ENCODE results near the gene KRT78.

The KRT78 gene

DNA sequence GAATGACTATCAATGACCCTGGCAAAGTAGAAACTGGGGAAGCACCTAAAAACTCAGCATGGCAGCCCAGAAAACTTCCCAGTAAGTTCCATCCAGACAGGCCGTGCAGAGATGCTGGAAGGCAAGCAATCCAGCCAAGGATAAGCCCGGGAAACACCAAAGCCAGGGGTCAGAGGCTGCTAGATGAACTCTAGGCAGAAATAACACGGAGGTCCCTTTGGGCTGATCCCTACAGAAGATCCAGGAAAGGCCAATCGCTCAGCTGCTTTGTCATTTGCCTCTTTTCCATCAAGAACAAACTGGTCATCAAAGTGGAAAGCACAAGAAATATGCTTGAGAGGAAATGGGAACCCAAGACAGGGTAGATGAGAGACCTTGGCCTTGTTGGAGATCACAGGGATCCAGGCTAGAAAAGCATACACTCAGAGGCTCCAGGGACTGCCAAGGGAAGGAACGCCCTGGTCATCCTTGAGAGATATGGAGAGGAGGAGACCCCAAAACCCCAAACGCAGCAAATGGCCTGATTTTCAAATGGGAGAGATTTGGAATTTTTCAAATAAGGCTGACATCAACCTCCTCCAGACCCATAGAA, 21.2 kb downstream of the KRT78 start:
- TF ChIP-seq FOXP2 (optimal IDR thresholded peaks at IDR 0.05; ENCODE audit: control extremely low read depth, extremely low read length, insufficient read depth) (no peak), EZH2 (IDR thresholded peaks at IDR 0.05) (no peak), POLR2AphosphoS5 (IDR thresholded peaks at IDR 0.05; ENCODE audit: borderline replicate concordance, low read depth, low read length) (no peak)
- Histone ChIP-seq H3K36me3 (ENCODE audit: insufficient read depth, low read length) (no peaks in the 10 kb centered on the region), H3K27ac (no peak overlapping the region), H3K4me3 (no peak overlapping the region), H3K9me3 (ENCODE audit: low read depth, low read length) (no peaks in the 10 kb centered on the region), H3K9ac (ENCODE audit: insufficient read length) (no peak overlapping the region)
- no peak for DNase-seq (ENCODE audit: low read depth, low spot score)

DNA sequence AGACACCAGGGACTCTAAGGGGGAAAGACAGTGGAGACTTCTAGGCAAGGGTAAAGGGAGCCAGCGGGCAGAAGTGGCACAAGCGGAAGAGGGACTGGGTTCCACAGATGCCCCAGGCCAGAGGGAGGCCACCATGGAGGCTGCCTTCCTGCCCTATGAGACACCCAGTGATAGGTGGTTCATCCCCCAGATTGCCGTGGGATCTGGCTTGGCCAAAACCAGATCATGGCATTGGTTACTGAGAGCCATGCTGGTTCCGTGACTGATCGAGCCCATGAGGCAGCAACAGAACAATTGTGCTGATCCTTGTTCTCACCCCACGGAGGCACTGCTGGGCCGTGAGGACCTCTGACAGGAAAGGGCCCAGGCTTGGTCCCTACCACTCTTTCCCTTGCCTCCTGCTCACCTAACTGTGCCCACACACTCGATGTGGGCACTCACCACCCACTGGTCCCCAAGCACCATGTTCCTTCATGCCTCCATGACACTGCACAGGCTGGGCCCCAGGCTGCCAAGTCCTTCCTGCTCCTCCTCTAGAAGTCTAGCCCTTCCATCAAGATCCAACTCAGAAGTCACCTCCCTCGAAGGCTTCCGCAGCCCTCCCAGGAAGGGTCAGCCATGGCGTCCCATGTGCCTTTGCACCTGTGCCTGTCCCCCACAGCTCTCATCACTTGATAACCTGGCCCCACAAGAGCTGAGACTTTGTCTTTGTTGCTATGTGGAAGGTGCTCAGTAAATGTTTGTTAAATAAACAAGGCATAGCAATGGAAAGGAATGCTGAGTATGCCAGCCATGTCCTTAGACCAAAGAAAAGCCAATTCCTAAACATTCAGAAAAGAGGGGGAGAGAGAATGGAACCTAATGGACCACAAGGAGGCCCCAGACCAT, 21.9 kb downstream of the KRT78 start:
- Histone ChIP-seq H3K9me3 (ENCODE audit: low read depth, low read length) (no peaks in the 10 kb centered on the region), H3K27ac (no peak overlapping the region), H3K4me3 (no peak overlapping the region), H3K9ac (ENCODE audit: insufficient read length) (no peak overlapping the region), H3K36me3 (ENCODE audit: insufficient read depth, low read length) (no peaks in the 10 kb centered on the region)
- DNase-seq (ENCODE audit: low read depth, low spot score) = no peak
- TF ChIP-seq FOXP2 (optimal IDR thresholded peaks at IDR 0.05; ENCODE audit: control extremely low read depth, extremely low read length, insufficient read depth) = no peak

DNA sequence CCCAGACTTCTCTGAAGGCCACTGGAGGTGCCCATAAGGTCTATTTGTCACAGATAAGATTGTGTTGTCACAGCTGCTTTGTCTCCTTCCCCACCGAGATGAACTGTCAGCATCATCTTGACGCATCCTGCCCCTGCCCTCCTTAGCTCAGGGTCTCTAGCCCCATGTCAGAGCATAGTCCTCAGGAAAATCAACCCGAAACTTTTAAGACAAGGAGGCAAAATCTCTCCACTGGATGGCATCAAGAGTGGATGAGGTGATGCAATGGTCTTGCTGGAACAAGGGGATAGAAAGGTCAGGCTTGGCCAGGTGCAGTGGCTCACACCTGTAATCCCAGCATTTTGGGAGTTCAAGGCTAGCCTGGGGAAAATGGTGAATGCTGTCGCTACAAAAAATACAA, 22.8 kb downstream of the KRT78 start:
- Histone ChIP-seq H3K9ac (ENCODE audit: insufficient read length) (no peak overlapping the region), H3K36me3 (ENCODE audit: insufficient read depth, low read length) (no peaks in the 10 kb centered on the region), H3K4me3 (no peak overlapping the region), H3K9me3 (ENCODE audit: low read depth, low read length) (no peaks in the 10 kb centered on the region), H3K27ac (no peak overlapping the region)
- TF ChIP-seq FOXP2 (optimal IDR thresholded peaks at IDR 0.05; ENCODE audit: control extremely low read depth, extremely low read length, insufficient read depth) (no peak), EZH2 (IDR thresholded peaks at IDR 0.05) (no peak), POLR2AphosphoS5 (IDR thresholded peaks at IDR 0.05; ENCODE audit: borderline replicate concordance, low read depth, low read length) (no peak)
- DNase-seq (ENCODE audit: low read depth, low spot score) = no peak

- Histone ChIP-seq H3K36me3 (ENCODE audit: insufficient read depth, low read length) (no peaks in the 10 kb centered on the region), H3K9me3 (ENCODE audit: low read depth, low read length) (no peaks in the 10 kb centered on the region), H3K9ac (ENCODE audit: insufficient read length) (no peak overlapping the region), H3K4me3 (no peak overlapping the region), H3K27ac (no peak overlapping the region)
- TF ChIP-seq POLR2AphosphoS5 (IDR thresholded peaks at IDR 0.05; ENCODE audit: borderline replicate concordance, low read depth, low read length) = no peak
- TF ChIP-seq EZH2 (IDR thresholded peaks at IDR 0.05) = no peak
- TF ChIP-seq FOXP2 (optimal IDR thresholded peaks at IDR 0.05; ENCODE audit: control extremely low read depth, extremely low read length, insufficient read depth) = no peak
- DNase-seq (ENCODE audit: low read depth, low spot score) = no peak
Measured at GRCh38 chr12:52824741-52825410, 23.9 kb downstream of the KRT78 start.

DNA sequence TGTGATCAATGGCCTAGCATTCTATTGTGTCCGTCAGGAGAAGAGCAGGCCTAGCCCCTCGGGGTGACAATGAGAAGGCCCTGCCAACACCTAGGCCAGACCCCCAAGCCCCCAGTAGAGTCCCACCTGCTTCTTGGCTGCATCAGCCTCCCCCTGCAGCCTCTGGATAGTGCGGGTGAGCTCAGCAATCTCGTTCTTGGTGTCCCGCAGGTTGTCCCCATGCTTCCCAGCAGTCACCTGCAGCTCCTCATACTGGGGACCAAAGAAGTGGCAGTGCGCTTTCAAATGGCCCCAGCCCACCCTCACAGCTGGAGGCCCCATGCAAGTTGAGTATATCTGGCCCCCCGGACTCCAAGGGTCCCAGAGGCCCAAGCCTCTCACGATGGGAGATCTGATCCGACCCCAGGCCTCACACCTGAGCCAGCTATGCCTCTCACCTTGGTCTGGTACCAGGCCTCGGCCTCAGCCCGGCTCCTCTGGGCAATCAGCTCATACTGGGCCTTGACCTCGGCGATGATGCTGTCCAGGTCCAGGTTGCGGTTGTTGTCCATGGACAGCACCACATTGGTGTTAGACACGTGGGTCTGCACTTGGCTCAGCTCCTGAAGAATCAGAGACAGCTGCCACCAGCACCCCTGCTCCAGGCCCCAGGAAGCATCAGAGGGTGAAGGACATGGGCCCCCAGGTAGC, 24.9 kb downstream of the KRT78 start:
- H3K36me3 ChIP-seq (ENCODE audit: insufficient read depth, low read length) = no peaks in the 10 kb centered on the region
- no peak for TF ChIP-seq EZH2 (IDR thresholded peaks at IDR 0.05)
- no peak for TF ChIP-seq POLR2AphosphoS5 (IDR thresholded peaks at IDR 0.05; ENCODE audit: borderline replicate concordance, low read depth, low read length)
- TF ChIP-seq FOXP2 (optimal IDR thresholded peaks at IDR 0.05; ENCODE audit: control extremely low read depth, extremely low read length, insufficient read depth) = no peak
- H3K9ac ChIP-seq (ENCODE audit: insufficient read length) = no peak overlapping the region
- no peaks in the 10 kb centered on the region for H3K9me3 ChIP-seq (ENCODE audit: low read depth, low read length)
- H3K4me3 ChIP-seq = no peak overlapping the region
- DNase-seq (ENCODE audit: low read depth, low spot score) = no peak
- no peak overlapping the region for H3K27ac ChIP-seq

DNA sequence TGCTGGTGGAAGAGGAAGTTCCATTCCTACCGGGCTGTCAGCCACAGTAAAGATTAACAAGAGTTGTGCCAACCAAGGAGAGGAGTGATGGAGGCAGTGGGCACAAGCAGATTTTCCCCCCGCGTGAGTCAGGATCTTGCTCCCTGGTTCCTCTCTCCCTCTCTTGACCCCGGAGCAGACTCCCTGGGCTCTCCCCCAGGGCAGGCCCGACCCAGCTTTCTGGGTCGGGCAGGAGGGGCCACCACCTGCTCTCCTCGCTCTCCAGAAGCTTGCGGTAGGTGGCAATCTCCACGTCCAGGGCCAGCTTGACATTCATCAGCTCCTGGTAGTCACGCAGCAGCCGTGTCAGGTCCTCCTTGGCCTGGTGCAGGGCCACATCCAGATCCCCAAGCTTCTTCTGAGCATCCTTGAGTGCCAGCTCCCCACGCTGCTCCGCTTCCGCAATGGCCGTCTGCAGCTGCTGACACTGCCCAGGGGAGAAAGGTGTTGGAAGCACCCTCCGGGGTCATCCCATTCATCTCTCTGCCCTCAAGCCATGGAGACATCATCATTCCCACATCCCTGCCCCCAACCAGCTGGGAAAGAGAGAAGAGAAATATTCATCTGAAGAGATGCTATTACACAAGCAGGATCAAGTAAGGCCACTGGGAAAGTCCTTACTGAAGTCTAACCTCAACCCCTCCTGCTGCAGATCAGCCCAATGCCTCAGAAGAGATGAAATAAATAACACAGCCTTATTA, 25.9 kb downstream of the KRT78 start:
- TF ChIP-seq EZH2 (IDR thresholded peaks at IDR 0.05) (no peak), POLR2AphosphoS5 (IDR thresholded peaks at IDR 0.05; ENCODE audit: borderline replicate concordance, low read depth, low read length) (no peak), FOXP2 (optimal IDR thresholded peaks at IDR 0.05; ENCODE audit: control extremely low read depth, extremely low read length, insufficient read depth) (no peak)
- DNase-seq (ENCODE audit: low read depth, low spot score) = no peak
- H3K27ac ChIP-seq = no peak overlapping the region
- no peaks in the 10 kb centered on the region for H3K36me3 ChIP-seq (ENCODE audit: insufficient read depth, low read length)
- H3K9me3 ChIP-seq (ENCODE audit: low read depth, low read length) = no peaks in the 10 kb centered on the region
- no peak overlapping the region for H3K9ac ChIP-seq (ENCODE audit: insufficient read length)
- H3K4me3 ChIP-seq = no peak overlapping the region

DNA sequence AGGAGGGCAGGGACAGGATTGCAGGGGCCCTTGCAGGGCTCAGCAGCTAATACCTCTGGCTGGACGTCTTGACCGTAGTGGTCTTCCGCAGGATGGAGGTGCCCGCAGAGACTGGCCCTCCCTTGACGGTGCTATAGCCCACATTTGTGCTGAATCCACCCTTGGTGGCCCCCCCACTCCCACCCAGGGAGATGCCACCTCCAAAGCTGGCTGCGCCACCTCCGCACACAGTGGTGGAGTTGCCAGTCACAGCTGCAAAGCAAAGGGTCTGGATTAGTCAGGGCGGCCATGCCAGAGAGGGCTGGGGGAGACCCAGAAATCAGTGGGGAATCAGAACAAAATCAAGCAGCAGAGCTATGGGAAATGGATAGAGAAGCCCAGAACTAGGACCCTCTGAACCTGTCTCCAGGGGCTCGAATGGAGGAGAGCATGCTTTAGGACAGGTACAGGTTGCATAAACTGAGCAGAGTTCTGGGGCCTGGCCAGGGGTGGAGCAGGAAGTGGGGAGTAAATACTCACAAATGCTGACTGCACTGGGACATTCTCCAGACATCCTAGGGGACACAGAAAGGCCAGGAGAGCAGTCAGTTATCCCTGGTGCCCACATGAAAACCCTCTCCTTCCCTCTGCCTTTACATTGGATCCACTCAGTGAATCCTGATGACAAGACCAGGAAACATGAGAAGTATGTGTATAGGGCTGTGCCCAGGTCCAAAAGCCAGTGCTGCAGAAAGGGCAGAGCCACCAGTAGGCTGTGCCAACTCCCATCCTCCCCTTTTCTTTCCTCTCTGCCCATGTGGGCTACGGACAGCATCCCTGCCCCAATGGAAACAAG, 26.8 kb downstream of the KRT78 start:
- no peaks in the 10 kb centered on the region for H3K9me3 ChIP-seq (ENCODE audit: low read depth, low read length)
- no peak for DNase-seq (ENCODE audit: low read depth, low spot score)
- H3K27ac ChIP-seq = no peak overlapping the region
- no peak overlapping the region for H3K9ac ChIP-seq (ENCODE audit: insufficient read length)
- H3K4me3 ChIP-seq = no peak overlapping the region
- no peaks in the 10 kb centered on the region for H3K36me3 ChIP-seq (ENCODE audit: insufficient read depth, low read length)
- TF ChIP-seq FOXP2 (optimal IDR thresholded peaks at IDR 0.05; ENCODE audit: control extremely low read depth, extremely low read length, insufficient read depth) = no peak
- TF ChIP-seq EZH2 (IDR thresholded peaks at IDR 0.05) = no peak
